ENCODE measurements around the gene EEF1B2.

Gene EEF1B2

GRCh38 chr2:206127656-206128055 is 32.0 kb upstream of the EEF1B2 start:
- TF ChIP-seq CTCF (IDR thresholded peaks at IDR 0.05; ENCODE audit: low read depth, low read length, missing control alignments): no peak
- no peak overlapping the region for H3K4me3 ChIP-seq (ENCODE audit: low read depth, low read length)
- DNase-seq (ENCODE audit: low read depth): no peak

GRCh38 chr2:206143451-206143850 is 16.2 kb upstream of the EEF1B2 start:
- no peak overlapping the region for H3K4me3 ChIP-seq (ENCODE audit: low read depth, low read length)
- DNase-seq (ENCODE audit: low read depth): no peak
- TF ChIP-seq CTCF (IDR thresholded peaks at IDR 0.05; ENCODE audit: low read depth, low read length, missing control alignments): no peak

GRCh38 chr2:206144383-206144782 is 15.3 kb upstream of the EEF1B2 start:
- no peak for DNase-seq (ENCODE audit: low read depth)
- no peak for TF ChIP-seq CTCF (IDR thresholded peaks at IDR 0.05; ENCODE audit: low read depth, low read length, missing control alignments)
- H3K4me3 ChIP-seq (ENCODE audit: low read depth, low read length): no peak overlapping the region

- no peak for DNase-seq (ENCODE audit: low read depth)
- no peak for TF ChIP-seq CTCF (IDR thresholded peaks at IDR 0.05; ENCODE audit: low read depth, low read length, missing control alignments)
- no peak overlapping the region for H3K4me3 ChIP-seq (ENCODE audit: low read depth, low read length)
Observed at GRCh38 chr2:206145665-206146064, 14.0 kb upstream of the EEF1B2 start.

- H3K4me3 ChIP-seq (ENCODE audit: low read depth, low read length): no peak overlapping the region
- no peak for DNase-seq (ENCODE audit: low read depth)
- TF ChIP-seq CTCF (IDR thresholded peaks at IDR 0.05; ENCODE audit: low read depth, low read length, missing control alignments): no peak
Observed at GRCh38 chr2:206149330-206149729, 10.4 kb upstream of the EEF1B2 start.

- TF ChIP-seq CTCF (IDR thresholded peaks at IDR 0.05; ENCODE audit: low read depth, low read length, missing control alignments): no peak
- no peak for DNase-seq (ENCODE audit: low read depth)
- no peak overlapping the region for H3K4me3 ChIP-seq (ENCODE audit: low read depth, low read length)
Observed at GRCh38 chr2:206150168-206150567, 9.5 kb upstream of the EEF1B2 start.

- no peak overlapping the region for H3K4me3 ChIP-seq (ENCODE audit: low read depth, low read length)
- no peak for TF ChIP-seq CTCF (IDR thresholded peaks at IDR 0.05; ENCODE audit: low read depth, low read length, missing control alignments)
- no peak for DNase-seq (ENCODE audit: low read depth)
Observed at GRCh38 chr2:206150631-206151030, 9.1 kb upstream of the EEF1B2 start.

All from GM12864 (cell line).